ENCODE measurements around the gene MOCOS. TPM values are rescaled to one million over a fixed set of nuclear protein-coding genes. Genes with fewer than 3 reads are reported as not detected.

The MOCOS gene
- total and polyA plus RNA-seq, 9 donors = 5.4 to 35.5 (median 8.8) TPM

DNA sequence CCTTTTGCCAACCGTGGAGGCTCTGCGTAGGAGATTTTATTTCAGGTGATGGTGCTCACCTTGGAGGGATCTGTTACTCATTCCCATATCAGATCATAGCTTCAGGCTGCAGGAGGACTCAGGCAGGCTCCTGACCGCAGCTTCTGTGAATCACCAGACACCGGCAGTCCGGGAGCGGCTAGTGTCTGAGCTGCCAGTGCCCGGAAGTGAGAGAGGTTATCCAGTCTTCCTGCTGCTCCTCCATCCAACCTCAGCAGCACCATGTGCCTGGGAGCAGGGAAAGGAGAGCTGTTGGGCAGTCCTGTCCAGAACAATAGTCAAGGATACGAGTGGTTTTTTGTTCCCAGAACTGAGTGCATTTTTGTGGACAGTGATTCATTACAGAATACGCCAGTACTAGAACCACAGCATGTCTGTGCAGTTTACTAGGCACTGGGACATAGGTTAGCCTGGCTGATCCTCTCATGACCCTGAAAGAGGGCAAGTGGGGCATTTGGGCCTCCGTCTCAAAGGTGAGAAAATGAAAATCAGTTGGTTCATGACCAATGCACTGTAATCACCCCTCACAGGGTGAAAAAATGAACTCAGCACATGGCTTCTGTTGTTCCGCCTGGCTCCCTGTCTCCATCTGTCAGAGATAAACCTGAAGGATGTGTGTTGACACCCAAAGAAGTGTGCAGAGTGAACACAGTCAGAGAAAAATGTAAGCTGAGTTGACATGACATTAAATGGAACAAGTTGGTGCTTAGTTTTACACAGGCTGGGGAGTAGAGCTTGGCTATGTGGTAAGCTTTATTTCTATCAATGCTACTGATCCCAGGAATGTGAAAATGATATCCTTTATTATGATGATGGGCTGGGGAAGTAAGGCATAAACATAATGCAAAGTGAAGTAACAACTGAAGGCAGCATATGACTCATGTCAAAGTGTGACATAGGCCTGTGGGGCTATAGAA lies 122.4 kb downstream of the MOCOS start:
- no peak overlapping the region for H3K27ac ChIP-seq
- DNase-seq = peak; percentile 54 to 73 (median 60)

DNA sequence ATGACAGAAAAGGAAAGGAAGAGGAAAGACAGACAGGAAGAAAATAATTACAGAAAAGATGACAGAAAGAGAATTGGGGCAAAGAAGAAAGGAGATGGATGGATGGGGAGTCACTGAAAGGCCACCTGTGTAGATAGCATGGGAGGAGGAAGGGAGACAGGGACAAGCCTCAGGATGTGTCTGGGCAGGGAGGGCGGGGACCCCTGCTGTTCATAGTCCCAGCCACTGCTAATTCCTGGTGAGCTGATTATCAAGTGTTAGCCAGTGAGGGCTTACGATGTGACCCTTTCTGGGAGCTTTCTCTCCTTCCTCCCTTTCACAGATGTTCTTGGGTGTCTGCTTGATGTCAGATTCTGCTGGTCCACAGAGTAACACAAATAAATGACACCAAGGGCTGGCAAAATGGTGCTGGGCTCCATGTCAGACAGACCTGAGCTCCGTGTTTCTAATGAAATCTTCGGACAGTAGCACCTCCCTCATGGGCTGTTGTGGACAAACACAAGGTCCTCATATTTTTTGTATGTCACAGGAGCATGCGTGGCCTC lies 123.8 kb downstream of the MOCOS start:
- TF ChIP-seq, protein P1, sequence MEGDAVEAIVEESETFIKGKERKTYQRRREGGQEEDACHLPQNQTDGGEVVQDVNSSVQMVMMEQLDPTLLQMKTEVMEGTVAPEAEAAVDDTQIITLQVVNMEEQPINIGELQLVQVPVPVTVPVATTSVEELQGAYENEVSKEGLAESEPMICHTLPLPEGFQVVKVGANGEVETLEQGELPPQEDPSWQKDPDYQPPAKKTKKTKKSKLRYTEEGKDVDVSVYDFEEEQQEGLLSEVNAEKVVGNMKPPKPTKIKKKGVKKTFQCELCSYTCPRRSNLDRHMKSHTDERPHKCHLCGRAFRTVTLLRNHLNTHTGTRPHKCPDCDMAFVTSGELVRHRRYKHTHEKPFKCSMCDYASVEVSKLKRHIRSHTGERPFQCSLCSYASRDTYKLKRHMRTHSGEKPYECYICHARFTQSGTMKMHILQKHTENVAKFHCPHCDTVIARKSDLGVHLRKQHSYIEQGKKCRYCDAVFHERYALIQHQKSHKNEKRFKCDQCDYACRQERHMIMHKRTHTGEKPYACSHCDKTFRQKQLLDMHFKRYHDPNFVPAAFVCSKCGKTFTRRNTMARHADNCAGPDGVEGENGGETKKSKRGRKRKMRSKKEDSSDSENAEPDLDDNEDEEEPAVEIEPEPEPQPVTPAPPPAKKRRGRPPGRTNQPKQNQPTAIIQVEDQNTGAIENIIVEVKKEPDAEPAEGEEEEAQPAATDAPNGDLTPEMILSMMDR (IDR thresholded peaks at IDR 0.05) = no peak
- TF ChIP-seq POLR2A (IDR thresholded peaks at IDR 0.05) (no peak), EP300 (IDR thresholded peaks at IDR 0.05) (no peak)
- no peak overlapping the region for H3K4me3 ChIP-seq
- no peaks in the 10 kb centered on the region for H3K27me3 ChIP-seq
- peaks cover 20% of the 10 kb centered on the region for H3K4me1 ChIP-seq (ENCODE audit: insufficient read depth)
- WGBS, 3 donors = 95 to 97% (median 96%) methylated on average over 5 of the region's 5 CpGs
- no peaks in the 10 kb centered on the region for H3K36me3 ChIP-seq
- no peak overlapping the region for H3K27ac ChIP-seq
- no peak for DNase-seq
- H3K9me3 ChIP-seq = no peaks in the 10 kb centered on the region
- intact Hi-C loops (cut with DNase I) = loop anchor here in 1 of 4 donors (10.0 kb wide), 1 partner anchor 154 kb away; no protein-coding TSS in a partner anchor

More for the DNA sequence above, 122.4 kb downstream of the MOCOS start:
- TF ChIP-seq, protein P1 (IDR thresholded peaks at IDR 0.05) = no peak
- TF ChIP-seq EP300 (IDR thresholded peaks at IDR 0.05) = no peak
- no peak for TF ChIP-seq POLR2A (IDR thresholded peaks at IDR 0.05)
- H3K27me3 ChIP-seq = no peaks in the 10 kb centered on the region
- 22 to 31% (median 29%) methylated on average over 11 of the region's 11 CpGs for WGBS, 3 donors
- H3K9me3 ChIP-seq = no peaks in the 10 kb centered on the region
- intact Hi-C loops (cut with DNase I) = loop anchor here in 2 of 4 donors (10.0 kb wide), 2 partner anchors 45 to 155 kb away; no protein-coding TSS in a partner anchor
- no peak overlapping the region for H3K4me3 ChIP-seq
- H3K36me3 ChIP-seq = no peaks in the 10 kb centered on the region
- H3K4me1 ChIP-seq (ENCODE audit: insufficient read depth) = peaks cover 14% of the 10 kb centered on the region

DNA sequence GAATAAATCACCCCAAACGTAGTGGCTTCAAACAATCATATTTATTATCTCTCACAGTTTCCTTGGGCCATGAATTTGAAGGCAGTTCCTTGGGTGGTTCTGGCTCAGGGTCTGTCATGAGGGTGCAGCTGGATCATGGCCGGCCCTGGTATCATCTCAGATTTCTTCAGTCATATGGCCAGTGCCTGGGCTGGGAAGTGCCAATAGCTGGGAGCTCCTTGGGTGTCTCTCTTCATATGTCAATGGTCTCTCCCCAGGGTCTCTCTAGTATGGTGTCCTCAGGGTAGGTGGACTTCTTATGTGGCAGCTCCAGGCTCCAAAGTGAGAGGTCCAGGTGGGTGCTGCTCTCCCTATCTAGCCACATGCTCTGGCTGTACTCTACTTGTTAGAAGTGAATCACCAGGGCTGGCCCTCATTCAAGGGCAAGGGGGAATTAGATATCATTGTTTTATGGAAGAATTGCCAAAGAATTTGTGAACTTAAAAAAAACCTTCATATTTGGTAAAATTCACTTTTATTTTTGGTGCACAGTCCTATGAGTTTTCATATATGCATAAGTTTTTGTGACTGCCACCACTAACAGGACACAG lies 125.6 kb downstream of the MOCOS start:
- Histone ChIP-seq H3K27ac (no peak overlapping the region), H3K36me3 (no peaks in the 10 kb centered on the region), H3K4me3 (no peak overlapping the region), H3K27me3 (no peaks in the 10 kb centered on the region), H3K9me3 (no peaks in the 10 kb centered on the region), H3K4me1 (ENCODE audit: insufficient read depth) (peaks cover 20% of the 10 kb centered on the region)
- WGBS, 3 donors = 55 to 65% (median 59%) methylated on average over 2 of the region's 2 CpGs
- intact Hi-C loops (cut with DNase I) = loop anchor here in 1 of 4 donors (10.0 kb wide), 1 partner anchor 152 kb away; no protein-coding TSS in a partner anchor
- peak; percentile 63 to 78 (median 77) for DNase-seq
- TF ChIP-seq EP300 (IDR thresholded peaks at IDR 0.05) = no peak
- TF ChIP-seq, protein P1 (IDR thresholded peaks at IDR 0.05) = no peak
- TF ChIP-seq POLR2A (IDR thresholded peaks at IDR 0.05) = no peak

DNA sequence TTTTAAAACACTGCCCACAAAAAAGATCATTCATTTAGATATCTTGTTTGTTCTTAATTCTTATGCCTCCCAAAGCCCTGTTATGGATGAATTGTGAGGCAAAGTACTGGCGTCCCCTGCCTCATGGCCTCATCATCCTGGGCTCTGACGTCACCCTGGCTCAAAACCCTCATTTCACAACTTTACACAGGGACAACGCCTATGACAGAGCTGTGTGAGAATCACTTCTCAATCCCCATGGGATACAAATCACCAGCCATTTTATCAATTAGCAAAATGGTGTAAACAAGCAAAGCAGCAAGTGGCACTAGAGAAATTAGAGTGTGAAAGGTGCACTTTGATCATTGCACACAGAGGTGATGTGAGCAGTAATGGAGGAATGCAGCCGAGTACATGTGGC lies 126.8 kb downstream of the MOCOS start:
- Histone ChIP-seq H3K9me3 (no peaks in the 10 kb centered on the region), H3K27me3 (no peaks in the 10 kb centered on the region), H3K4me3 (no peak overlapping the region), H3K36me3 (no peaks in the 10 kb centered on the region), H3K27ac (peak overlapping the region in 1 of 2 donors; percentile 33), H3K4me1 (ENCODE audit: insufficient read depth) (peaks cover 20% of the 10 kb centered on the region)
- TF ChIP-seq, protein P1 (IDR thresholded peaks at IDR 0.05) = no peak
- TF ChIP-seq EP300 (IDR thresholded peaks at IDR 0.05) = no peak
- no peak for TF ChIP-seq POLR2A (IDR thresholded peaks at IDR 0.05)
- WGBS, 3 donors = 73 to 81% (median 73%) methylated on average over 4 of the region's 4 CpGs
- intact Hi-C loops (cut with DNase I) = loop anchor here in 1 of 4 donors (10.0 kb wide), 1 partner anchor 151 kb away; no protein-coding TSS in a partner anchor
- peak in 1 of 5 donors; percentile 60 for DNase-seq

All from ovary (tissue), 9 donors.